Tibial nerve (tissue), 4 donors: ENCODE results near the gene CFAP410. TPM values are rescaled to one million over a fixed set of nuclear protein-coding genes. Genes with fewer than 3 reads are reported as not detected.
"Not testable (repeated sequence)": the region's sequence is repeated elsewhere in the genome, so short reads cannot be mapped to it uniquely, and the experiment has no call there.

Experiments used
- DNase-seq, 2 donors: peaks; one replicate each; pipeline ENCODE4 v3.0.0-alpha.2; 2019; ENCODE audit warnings: low spot score in 2 of 2
- H3K27ac ChIP-seq, 4 donors: fragments of 200-600 bp; sonication (generic) in 3 of 4; one replicate each; pipeline ENCODE4 v1.5.1; 2017 to 2019; ENCODE audit warnings: mild to moderate bottlenecking in 1 of 4
- H3K27me3 ChIP-seq, 2 donors: fragments of 200-600 bp; sonication (generic) in 1 of 2; one replicate each; pipeline versions ENCODE4 v1.5.1 to v1.6.0; 2017 to 2019
- H3K36me3 ChIP-seq, 3 donors: fragments of 200-600 bp; sonication (generic); one replicate each; pipeline ENCODE4 v1.5.1; 2018 to 2019
- H3K4me1 ChIP-seq, 4 donors: fragments of 200-600 bp; sonication (generic) in 3 of 4; one replicate each; pipeline ENCODE4 v1.5.1; 2017 to 2019
- H3K4me3 ChIP-seq, 4 donors: fragments of 200-600 bp; sonication (generic) in 3 of 4; one replicate each; pipeline ENCODE4 v1.5.1; 2017 to 2019; ENCODE audit warnings: mild to moderate bottlenecking in 1 of 4, moderate library complexity in 1 of 4
- H3K9me3 ChIP-seq, 4 donors: fragments of 200-600 bp; sonication (generic) in 3 of 4; one replicate each; pipeline ENCODE4 v1.5.1; 2017 to 2019
- CTCF ChIP-seq, 5 experiments: fragments of 200-600 bp in 3 of 5; fragments of 450-650 bp in 2 of 5; sonication (generic) in 3 of 5; IDR thresholded peaks; one replicate each; pipeline ENCODE4 v1.5.1; 2016 to 2019; ENCODE audit warnings: antibody characterized with exemption in 5 of 5, mild to moderate bottlenecking in 3 of 5, moderate library complexity in 2 of 5
- EP300 ChIP-seq, 2 donors: sonication (generic); formaldehyde crosslinking; IDR thresholded peaks; one replicate each; pipeline ENCODE4 v1.6.1; 2017; ENCODE audit warnings: antibody characterized with exemption in 2 of 2, mild to moderate bottlenecking in 1 of 2
- POLR2A ChIP-seq, 2 donors: fragments of 450-650 bp; IDR thresholded peaks; one replicate each; pipeline ENCODE4 v1.6.1; 2017; ENCODE audit warnings: antibody characterized with exemption in 2 of 2, mild to moderate bottlenecking in 2 of 2, moderate library complexity in 2 of 2
- WGBS, 2 donors: methylation state at CpG; one replicate each; pipeline ENCODE4 v1.1.5; 2018; 5-methylcytosine and 5-hydroxymethylcytosine counted together
- total RNA-seq, 4 donors: library from RNA; depleted of rRNA; stranded (reverse); fragments of >200 nt; gene quantifications; one replicate each; pipeline ENCODE4 v1.1.0, GENCODE V29; 2016

Gene CFAP410
- total RNA-seq, 4 donors from 2014 or later: 38.0 to 69.8 (median 61.2) TPM

DNA sequence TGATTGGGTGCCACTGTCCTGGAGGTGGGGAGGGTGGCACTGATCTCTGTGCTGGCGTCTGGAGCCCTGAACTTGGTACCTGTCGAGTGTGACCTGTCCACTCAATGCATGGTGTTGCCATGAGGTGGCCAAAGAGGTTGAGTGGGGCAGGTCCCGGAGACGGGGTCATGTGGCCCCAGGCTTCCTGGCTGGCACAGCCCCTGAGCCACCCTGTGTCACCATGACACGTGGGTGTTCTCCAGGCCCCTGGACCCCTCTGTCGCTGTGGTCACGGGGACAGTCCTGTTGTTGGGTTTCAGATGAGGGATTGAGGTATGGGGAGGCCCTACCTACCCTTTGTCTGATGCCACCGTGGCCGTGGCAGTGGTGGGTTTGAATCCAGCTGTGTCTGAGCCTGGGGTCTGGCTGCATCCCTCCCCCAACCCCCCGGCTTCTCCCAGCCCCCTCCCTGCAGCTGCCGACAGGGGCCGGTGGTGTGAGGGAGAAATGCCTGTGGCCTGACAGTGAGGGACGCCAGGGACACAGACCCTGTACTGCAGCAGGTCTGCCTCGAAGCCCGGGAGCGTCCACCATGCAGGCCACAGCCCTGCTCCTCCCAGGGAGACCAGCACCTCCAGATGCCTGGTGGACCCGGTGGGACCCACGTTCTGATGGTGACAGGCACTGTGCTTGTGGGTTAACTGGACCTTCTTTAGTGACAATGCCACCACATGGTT is 26.2 kb upstream of the CFAP410 start:
- no peak overlapping the region for H3K4me3 ChIP-seq
- peaks cover 0 to 26% (median 0%) of the 10 kb centered on the region in 4 donors for H3K9me3 ChIP-seq
- no peaks in the 10 kb centered on the region for H3K36me3 ChIP-seq
- peaks cover 0 to 20% of the 10 kb centered on the region in 2 donors for H3K27me3 ChIP-seq
- no peak for DNase-seq
- peaks cover 0 to 4% (median 0%) of the 10 kb centered on the region in 4 donors for H3K4me1 ChIP-seq
- TF ChIP-seq CTCF (IDR thresholded peaks at IDR 0.05): no peak
- TF ChIP-seq POLR2A (IDR thresholded peaks at IDR 0.05): no peak
- TF ChIP-seq EP300 (IDR thresholded peaks at IDR 0.05): no peak
- no peak overlapping the region for H3K27ac ChIP-seq
- 83 to 90% methylated on average over 7 to 18 of the region's 18 CpGs for WGBS, 2 donors

DNA sequence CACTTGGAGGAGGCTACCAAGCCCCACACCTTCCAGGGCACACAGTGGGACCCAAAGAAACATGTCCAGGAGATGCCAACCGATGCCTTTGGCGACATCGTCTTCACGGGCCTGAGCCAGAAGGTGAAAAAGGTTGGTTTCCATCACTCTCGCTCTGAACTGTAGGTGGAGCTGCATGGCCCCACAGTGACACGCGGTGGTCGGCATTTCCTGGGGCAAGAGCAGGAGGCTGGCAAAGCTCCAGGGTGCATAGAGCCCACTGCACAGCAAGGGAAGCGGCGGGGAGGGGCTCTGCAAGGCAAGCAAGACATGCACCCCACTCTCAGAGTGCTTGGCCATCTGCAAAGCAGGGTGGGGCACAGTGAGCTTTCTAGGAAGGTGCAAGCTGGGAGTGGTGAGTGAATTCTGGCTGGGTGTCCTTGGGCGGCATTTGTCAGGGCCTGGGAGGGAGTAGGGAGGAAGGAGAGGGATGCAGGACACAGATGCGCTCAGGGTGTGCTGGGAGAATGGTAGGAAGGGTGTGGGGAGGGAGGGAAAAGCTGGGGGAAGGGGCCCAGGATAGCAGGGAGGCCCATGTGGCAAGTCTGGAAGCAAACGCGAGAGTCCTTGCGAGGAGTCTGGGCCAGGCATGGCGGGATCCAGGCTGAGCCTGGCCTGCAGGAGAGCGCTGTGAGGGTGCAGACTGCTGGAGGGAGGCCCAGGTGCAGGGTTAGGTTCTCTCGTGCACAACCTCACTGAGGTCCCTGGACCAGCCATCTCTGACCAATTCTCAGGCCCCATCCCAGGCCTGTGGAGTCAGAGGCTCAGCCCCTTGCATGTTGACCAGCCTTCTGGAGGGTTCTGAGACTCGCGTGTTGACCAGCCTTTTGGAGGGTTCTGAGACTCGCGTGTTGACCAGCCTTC is 25.2 kb upstream of the CFAP410 start:
- Histone ChIP-seq H3K4me3 (no peak overlapping the region), H3K27ac (no peak overlapping the region), H3K4me1 (no peaks in the 10 kb centered on the region), H3K27me3 (peaks cover 0 to 14% of the 10 kb centered on the region in 2 donors), H3K9me3 (peaks cover 0 to 26% (median 0%) of the 10 kb centered on the region in 4 donors), H3K36me3 (no peaks in the 10 kb centered on the region)
- TF ChIP-seq POLR2A (IDR thresholded peaks at IDR 0.05) (no peak), CTCF (IDR thresholded peaks at IDR 0.05) (no peak), EP300 (IDR thresholded peaks at IDR 0.05) (no peak)
- peak in 1 of 2 donors; percentile 7 for DNase-seq
- WGBS, 2 donors: 77 to 78% methylated on average over 22 of the region's 22 CpGs

DNA sequence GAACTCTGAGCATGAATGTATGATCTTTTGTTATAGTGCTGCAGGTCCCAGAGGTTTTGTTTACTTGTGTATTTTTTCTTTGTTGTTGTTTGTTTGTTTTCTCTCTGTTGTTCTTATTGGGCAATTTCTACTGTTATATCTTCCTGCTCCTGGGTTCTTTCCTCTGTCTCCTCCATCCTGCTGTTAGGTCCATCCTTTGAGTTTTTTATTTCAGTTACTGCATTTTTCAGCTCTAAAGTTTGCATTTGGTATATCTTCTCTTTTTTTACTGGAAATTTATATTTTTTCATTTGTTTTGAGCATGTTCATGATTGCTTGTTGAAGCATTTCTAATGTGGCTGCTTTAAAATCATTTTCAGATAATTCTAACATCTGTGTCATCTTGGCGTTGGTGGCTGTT is 24.1 kb upstream of the CFAP410 start:
- no peak overlapping the region for H3K27ac ChIP-seq
- DNase-seq: no peak
- peaks cover 0 to 26% (median 0%) of the 10 kb centered on the region in 4 donors for H3K9me3 ChIP-seq
- no peak overlapping the region for H3K4me3 ChIP-seq
- no peaks in the 10 kb centered on the region for H3K4me1 ChIP-seq
- WGBS, 2 donors: 93 to 98% methylated on average over 1 of the region's 1 CpG
- TF ChIP-seq POLR2A (IDR thresholded peaks at IDR 0.05) (no peak), EP300 (IDR thresholded peaks at IDR 0.05) (no peak), CTCF (IDR thresholded peaks at IDR 0.05) (no peak)
- no peaks in the 10 kb centered on the region for H3K36me3 ChIP-seq
- H3K27me3 ChIP-seq: peaks cover 0 to 3% of the 10 kb centered on the region in 2 donors

DNA sequence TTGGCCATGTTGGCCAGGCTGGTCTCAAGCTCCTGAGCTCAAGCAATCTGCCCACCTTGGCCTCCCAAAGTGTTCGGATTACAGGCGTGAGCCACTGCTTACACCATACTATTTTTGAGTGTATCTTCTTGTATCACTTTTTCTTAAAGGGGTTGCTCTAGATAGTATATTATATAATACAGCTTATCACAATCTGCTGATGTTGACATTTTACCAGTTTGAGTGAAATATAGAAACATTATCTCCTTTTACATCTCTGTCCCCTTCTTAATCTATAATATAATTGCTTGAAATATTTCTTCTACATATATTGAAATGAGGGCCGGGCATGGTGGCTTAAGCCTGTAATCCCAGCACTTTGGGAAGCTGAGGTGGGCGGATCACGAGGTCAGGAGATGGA is 22.7 kb upstream of the CFAP410 start:
- WGBS, 2 donors: 90 to 92% methylated on average over 5 of the region's 5 CpGs
- not testable (repeated sequence) for DNase-seq, H3K27me3 ChIP-seq, H3K27ac ChIP-seq, H3K36me3 ChIP-seq, H3K4me1 ChIP-seq, H3K4me3 ChIP-seq
- peaks cover 0 to 26% (median 0%) of the 10 kb centered on the region in 4 donors for H3K9me3 ChIP-seq

DNA sequence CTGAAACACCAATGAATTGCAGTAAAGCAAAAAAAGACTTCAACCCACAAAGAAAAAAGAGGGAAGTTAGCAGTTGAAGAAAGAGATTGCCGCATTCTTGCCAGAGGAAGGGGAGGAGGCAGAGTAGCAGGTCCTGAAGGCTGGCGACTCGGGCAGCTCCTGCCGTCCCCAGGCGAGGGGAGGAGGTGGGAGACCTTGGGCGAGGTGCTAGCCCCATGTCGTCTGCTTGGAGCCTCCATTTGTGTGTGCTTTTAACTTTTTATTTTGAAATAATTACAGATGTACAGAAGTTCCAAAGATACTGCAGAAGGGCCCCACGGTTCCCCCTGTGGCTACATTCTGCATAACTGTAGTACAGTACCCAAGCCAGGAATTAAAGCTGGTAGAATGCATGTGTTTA is 21.0 kb upstream of the CFAP410 start:
- Histone ChIP-seq H3K36me3 (no peaks in the 10 kb centered on the region), H3K27me3 (no peaks in the 10 kb centered on the region), H3K9me3 (peaks cover 0 to 23% (median 0%) of the 10 kb centered on the region in 4 donors), H3K4me1 (no peaks in the 10 kb centered on the region), H3K27ac (no peak overlapping the region), H3K4me3 (no peak overlapping the region)
- TF ChIP-seq EP300 (IDR thresholded peaks at IDR 0.05) (no peak), CTCF (IDR thresholded peaks at IDR 0.05) (peak in 1 of 5 experiments; percentile 14)
- no peak for DNase-seq
- WGBS, 2 donors: 52 to 62% methylated on average over 8 of the region's 8 CpGs
